HS-5 (cell line): Measurements from ENCODE around the gene HDGF.
"Not testable (repeated sequence)": the region's sequence is repeated elsewhere in the genome, so short reads cannot be mapped to it uniquely, and the experiment has no call there.

Experiments
- DNase-seq: peaks from one replicate; pipeline ENCODE4 v3.0.0-alpha.2; 2012; ENCODE audit warnings: low read depth

HDGF gene

GRCh38 chr1:156767101-156767878 lies 15.8 kb upstream of the HDGF start, which contains the start of gene PRCC:
PRCC (plus strand) TSS chr1:156767535; CDS start chr1:156767772, 237 bp downstream.
- DNase-seq: peak; percentile 99

DNA sequence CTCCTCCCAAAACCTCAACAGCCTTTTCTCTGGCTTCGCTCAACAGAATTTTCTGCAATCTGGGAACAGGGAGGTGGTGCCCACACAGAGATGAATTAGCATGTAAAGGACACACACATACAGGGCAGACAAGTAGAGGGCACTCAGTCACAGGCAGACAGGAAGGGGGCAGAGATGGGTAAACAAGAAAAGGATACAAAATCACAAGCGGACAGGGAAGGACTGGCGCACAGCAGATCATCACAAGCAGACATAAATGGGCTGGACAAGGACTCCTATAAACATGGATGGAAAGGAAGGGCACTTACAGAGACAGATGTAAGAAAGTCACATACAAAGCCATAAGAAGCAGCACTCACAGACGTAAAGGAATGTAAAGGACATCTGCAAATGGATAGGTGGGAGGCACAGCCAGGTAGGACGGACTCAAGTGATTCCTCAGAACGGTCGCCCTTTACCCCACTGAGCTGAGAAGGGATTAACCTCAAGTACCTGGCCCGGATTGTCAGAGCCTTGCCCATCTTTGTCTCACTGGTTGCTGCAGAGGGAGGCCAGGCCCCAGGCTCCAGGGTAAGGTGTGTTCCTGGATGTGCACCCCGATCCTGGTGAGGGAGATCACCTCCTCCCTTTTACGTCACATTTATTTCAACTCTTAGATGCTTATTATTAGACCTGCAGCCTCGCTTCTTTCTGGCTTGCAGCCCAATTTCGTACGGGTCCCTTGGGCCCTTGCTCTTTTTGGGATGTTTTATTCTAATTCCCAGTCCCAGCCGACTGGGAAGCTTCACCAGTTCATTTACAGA lies 15.0 kb upstream of the HDGF start:
- no peak for DNase-seq

DNA sequence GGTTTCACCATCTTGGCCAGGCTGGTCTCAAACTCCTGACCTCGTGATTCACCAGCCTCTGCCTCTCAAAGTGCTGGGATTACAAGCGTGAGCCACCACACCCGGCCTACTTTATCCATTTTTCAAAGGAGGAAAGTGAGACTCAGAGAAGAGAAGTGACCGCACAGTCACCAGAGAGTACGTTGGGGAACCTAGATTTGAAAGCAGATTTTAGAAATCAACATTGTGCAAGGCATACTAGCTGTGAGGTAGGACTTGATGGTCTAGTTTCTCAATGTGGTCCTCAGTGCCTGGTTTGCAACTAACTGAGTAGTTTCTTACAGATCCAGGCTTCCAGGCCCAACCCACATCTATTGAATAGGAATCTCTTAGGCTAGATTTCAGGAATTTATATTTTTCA lies 14.2 kb upstream of the HDGF start:
- no peak for DNase-seq

DNA sequence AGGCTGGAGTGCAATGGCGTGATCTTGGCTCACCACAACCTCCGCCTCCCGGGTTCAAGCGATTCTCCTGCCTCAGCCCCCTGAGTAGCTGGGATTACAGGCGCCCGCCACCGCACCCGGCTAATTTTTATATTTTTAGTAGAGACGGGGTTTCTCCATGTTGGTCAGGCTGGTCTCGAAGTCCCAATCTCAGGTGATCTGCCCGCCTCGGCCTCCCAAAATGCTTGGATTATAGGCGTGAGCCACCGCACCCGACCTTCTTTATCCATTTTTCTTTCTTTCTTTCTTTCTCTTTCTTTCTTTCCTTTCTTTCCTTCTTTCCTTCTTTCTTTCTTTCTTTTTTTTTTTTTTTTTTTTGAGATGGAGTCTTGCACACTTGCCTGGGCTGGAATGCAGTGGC lies 13.7 kb upstream of the HDGF start:
- DNase-seq: not testable (repeated sequence)

DNA sequence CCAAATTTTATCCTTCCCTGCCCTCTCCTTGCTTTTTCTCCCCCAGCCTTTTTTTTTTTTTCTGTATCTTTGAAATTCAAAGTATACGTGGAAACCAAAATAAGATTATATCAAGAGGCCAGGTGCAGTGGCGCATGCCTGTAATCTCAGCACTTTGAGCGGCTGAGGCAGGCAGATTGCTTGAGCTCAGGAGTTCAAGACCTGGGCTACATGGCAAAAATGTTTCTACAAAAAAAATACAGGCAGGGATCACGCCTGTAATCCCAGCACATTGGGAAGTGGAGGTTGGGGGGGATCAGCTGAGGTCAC lies 9.3 kb upstream of the HDGF start:
- DNase-seq: no peak

GRCh38 chr1:156760092-156760795 lies 8.8 kb upstream of the HDGF start:
- DNase-seq: no peak

- DNase-seq: not testable (repeated sequence)
Measured at GRCh38 chr1:156757572-156758253, 6.2 kb upstream of the HDGF start.

- DNase-seq: no peak
Measured at GRCh38 chr1:156756355-156756754, 4.9 kb upstream of the HDGF start.

- no peak for DNase-seq
Measured at GRCh38 chr1:156755527-156755950, 4.1 kb upstream of the HDGF start.

DNA sequence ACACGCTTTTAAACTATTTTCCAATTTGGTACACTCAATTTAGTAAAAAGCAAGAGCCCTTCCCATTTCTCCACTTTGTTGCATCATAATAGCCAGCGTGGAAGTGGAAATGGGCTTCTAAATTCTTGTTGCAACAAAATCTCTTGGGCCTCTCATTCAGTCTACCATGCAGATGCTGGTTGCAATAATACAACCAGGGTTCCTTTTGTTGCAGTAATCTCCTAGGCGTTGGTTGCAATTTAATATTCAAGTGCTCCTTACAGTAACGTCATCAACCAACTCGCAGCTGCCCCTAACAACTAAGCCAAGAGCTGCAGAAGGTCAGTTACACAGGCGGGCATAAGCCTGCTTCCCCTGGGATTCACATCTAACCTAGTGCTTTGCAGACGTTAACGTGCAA lies 2.7 kb upstream of the HDGF start:
- DNase-seq: no peak

DNA sequence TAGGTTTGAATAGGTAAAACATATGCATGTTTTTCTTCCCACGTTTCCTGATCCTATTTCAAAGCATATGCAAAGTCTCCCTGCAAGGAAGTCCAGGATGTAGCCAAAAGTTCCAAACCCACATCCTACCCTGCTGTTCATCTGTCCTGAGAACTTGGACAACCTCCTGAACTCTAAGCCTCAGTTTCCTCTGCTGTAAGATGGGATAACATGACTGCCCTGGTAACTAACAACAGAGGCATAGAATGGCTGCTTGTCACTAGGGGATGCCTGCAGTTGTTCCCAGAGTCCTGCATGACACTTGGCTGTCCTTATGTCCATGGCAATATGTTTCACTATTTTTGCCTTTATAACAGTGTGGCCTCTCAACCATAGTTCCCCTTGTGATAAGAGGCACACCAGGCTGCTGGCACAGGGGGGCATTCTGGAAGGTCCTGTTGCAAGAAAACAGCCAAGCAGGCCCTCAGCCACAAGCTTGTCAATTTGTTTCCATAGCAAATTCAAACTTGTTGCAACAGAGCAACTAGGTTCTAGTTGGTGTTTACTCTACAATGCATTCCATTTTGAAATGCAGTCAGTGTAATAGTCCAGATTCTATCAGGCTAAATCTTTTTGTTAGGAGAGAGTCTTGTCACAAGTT lies 1.5 kb upstream of the HDGF start:
- DNase-seq: no peak

DNA sequence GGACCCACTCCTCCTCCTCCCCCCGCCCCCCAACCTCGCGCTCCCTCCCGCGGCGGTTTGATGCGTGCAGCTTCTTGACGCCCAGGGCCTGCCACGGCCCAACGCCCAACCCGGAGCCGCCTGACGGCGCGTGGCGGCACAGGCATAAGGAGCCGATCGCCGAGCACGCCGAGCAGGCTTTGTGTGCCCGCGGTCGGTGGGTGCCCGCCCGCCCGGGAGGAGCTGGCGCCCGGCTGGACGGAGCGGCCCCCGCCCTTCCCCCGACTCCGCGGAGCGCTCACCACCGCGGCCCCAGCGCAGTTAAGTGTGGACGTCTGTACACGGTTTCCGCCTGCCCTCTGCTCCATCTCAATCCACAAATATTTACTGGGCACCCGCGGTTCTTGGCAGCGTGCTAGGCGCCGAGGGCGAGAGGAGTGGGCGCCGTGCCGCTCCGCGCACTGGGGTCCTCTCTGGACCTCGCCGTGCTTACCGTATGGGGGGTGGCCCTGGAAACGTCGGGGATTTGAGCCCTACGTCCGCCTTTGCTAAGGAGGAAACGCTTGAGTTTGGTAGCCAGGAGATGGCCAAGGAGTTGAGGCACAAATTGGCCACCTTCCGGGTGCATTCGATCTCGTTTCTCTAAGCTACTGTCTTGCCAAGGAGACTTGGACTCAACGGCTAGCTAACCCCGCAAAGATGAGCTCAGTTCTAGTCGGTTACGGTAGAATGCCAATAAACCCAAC lies 444 bp upstream of the HDGF start:
- peak; percentile 77 for DNase-seq

GRCh38 chr1:156750711-156751450 lies 594 bp downstream of the HDGF start:
- DNase-seq: no peak

DNA sequence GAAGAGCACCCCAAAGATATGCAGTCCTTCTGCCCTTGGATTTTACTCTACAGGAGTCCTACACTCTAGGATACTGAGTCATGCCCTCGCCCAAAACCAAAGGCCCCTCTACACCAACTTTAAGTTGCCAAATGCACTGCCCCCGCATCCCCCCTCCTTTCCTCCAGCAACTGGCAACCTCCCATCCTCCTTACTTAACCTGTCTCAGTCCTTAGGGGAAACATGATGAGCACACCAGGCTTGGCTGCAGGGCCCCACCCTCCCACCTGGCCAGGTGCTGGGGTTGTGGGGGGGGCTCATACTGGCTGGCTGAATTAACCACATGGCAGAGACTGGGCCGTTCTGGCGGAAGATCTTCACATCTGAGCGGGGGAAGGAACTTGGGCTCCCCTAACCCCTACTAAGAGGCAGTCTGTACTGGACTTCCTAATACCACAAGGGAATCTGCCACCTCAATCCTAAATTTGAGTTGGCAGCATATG lies 1.2 kb downstream of the HDGF start:
- no peak for DNase-seq

GRCh38 chr1:156749419-156750118 lies 1.9 kb downstream of the HDGF start:
- DNase-seq: no peak

- no peak for DNase-seq
Measured at GRCh38 chr1:156748670-156749418, 2.6 kb downstream of the HDGF start.

DNA sequence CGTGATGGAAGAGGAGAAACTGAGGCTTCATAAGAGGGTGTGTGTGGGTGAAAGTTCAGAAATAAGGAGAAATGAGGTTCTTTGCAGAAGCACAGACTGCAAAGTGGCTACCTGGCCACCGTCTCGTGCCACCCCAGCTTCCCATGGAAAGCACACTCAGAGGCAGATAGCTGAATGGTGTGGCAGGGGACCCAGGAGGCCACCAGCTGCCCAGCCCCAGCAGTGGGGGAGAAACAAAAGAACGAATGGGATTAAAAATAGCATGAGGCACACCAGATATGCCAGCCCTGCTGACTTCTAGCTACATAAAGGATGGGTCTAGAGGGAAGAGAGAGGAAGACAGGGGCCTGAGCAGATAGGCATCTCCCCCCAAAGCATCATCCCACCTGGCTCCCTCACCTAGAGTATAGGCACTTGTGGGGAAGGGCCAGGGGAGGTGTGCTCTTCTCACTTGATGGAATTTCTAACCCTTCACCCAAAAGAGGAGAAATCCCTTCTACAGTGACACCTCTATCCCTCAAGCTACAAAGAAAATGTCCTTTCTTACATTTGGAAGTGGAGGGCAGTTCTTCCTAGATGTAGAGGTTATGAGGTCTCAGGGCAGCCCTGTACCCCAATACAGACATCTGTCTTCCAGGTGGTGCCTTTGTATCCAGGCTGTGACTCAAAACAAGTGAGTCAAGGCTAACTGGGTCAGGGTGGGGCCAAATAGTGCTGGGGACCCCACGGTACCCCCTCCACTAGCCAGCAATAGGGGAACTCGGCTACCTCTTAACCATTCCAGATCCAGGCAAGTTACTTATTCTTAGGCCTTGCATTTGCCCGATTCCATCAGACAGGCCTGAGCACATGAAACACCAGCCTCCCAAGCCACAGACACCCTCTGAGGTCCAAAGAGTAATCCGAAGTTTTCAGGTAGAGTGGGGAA lies 3.5 kb downstream of the HDGF start:
- no peak for DNase-seq
